Stimulated activated CD8-positive, alpha-beta memory T cell treated with anti-CD3 and anti-CD28 coated beads, Interleukin-7, amount 100 ng/mL, for 24 hours (primary cell): ENCODE data around the gene FYB2.
A peak's percentile ranks its signal among the peaks of the same experiment; 100 is the strongest.

Experiments used
- DNase-seq: peaks from one replicate; pipeline ENCODE4 v3.0.0-alpha.2; 2020; ENCODE audit warnings: low read depth

FYB2 gene

DNA sequence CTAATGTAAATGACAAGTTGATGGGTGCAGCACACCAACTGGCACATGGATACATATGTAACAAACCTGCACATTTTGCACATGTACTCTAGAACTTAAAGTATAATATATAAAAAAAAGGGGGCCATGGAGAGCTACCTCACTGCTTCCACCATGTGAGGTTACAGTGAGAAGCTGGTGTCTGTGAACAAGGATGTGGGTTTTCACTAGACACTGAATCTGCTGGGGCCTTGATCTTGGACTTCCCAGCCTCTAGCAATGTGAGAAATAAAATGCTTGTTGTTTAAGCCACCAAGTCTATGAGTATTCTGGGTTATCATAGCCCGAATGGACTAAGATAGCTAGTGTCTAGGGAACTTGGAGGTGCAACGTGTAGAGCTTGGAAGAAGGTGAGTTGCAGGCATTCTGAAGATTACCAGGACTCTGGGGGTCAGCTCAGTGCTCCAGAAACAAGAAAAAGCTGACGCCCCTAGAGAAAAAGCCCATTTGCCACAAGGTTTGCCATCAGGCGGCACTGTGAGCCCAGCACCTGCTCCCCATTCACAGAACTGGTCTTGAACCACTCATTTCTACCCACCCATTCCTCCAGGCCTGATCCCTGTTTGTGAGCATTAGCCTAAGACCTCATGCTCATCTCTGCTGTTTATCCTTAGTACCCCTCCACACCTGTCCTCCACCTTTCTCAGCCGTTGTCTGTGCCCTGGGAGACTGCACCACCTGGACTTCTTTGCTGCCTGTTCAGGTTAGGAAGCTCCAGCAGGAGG is 15.1 kb upstream of the FYB2 start:
- no peak for DNase-seq

DNA sequence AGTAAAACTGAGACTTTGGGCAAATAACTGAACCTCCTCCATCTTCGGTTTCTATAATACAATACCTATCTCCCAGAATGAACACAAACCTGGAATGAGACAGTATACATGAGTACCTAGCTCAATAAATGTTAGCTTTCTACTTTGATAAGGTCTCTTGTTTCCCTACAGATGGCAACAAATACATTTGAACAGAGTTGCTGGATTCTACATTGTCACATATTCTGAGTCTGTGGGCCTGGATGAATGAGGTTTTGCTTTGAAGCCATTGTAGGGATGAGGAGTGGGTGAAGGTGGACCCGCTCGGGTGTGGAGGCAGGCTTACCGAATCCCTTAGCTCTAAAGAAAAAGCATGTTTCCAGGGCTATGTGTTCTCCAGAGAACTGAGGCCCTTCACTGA is 13.9 kb upstream of the FYB2 start:
- DNase-seq: no peak

DNA sequence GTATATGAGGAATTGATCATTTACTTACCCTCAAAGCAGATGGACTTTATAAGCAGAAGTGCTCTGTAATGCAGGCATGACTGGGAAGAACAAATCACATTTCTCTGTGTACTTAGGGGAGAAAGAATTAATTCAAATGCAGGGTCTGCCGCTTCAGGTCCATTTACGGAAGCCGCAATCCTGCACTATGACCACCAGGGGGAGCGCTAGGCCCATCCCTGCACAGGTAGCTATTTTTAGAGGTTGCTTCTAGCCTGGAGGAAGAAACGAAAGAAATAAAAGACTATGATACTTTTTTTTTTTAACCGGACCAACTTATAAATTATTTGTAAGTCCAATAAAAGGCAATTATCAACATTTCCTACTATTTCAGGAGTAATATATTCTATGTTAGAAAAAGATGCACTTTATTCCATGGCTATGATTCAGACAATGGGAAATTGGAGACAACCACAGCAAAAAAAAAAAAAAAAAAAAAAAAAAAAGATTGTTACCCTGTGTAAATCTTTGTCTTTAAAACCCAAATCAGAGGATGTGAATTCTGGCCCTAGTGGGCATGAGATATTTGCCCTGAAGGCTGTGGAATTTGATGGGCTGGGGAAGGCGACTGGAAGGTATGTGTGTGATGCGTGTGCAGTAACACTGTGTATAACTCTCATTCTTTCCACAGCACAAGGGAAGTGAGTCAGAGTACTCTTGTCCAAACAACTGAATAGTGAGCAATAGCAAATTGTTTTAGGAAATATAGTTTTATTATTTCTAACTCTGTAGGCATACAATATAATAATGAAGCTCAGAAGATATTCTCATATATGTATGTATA is 12.9 kb upstream of the FYB2 start:
- peak; percentile 44 for DNase-seq

DNA sequence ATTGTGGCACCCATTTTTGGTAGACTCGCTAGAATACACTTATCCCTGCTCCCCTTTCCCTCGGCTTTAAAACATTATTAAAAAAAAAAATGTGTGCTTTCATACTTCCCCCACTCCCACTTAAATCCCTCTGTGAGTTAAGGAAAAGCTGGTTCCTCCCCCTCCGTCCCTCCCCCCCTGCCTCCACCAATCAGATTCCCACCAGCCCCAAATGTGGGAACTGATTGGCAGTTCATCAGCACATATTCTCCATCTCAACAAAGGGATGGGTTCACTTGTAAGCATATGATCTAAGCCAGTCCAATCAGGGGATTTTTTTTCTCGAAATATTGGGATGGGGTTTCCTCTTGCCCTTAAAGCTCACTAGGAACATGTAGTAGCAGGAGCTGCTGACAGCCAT is 10.8 kb upstream of the FYB2 start:
- DNase-seq: no peak

DNA sequence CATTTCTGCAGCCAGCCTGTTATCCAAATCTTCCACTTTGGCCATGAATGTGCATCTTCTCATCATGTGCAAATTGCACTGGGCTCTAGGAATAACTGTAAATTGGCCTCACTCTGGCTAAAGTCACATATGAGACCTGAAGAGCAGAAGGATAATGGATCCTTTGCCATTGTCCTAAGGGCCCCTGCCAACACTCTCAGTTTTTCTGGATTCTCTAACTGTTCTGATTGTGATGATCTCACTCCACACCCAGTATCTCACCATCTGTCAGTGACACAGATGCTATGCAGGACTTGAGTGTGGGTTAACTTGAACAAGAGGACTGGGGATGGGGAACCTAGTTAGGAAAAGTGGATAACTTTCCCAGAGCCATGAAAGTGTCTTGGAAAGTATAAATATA is 8.5 kb upstream of the FYB2 start:
- DNase-seq: no peak

DNA sequence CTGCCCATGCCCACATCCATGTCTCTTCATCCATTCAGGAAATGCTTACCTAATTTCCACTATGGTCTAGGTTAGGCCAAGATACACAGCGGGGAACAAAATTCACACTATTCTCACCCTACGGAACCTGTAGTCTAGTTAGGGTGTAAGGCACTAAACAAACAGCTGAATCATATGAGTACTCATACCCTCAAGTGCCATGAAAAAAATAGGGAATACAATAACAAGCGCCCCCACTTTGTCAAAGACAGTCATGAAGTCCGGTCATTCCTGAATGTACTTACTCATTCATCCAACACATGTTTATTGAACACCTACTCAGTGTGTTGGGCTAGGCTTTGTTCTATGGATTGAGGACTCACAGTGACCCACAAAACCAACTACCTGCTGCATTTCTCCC is 6.2 kb upstream of the FYB2 start:
- no peak for DNase-seq

DNA sequence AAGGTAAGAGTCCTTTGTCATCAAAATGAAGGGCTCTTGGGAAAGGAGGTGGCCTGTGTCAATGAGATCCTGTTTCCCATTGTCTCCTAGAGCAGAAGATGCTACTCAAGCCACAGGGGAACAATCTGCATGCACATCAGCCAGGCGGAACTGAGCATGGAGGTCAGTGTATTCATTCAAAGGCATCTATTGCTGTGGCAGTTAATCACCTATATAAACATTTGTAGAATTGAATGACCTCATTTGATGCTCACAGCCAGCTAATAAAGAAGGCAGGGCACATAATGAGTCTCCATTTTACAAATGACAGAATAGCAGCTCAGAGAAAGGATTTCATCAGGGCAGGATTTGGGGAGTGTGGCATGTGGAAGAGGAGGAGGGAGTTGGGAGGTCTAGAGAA is 5.7 kb upstream of the FYB2 start:
- DNase-seq: no peak

DNA sequence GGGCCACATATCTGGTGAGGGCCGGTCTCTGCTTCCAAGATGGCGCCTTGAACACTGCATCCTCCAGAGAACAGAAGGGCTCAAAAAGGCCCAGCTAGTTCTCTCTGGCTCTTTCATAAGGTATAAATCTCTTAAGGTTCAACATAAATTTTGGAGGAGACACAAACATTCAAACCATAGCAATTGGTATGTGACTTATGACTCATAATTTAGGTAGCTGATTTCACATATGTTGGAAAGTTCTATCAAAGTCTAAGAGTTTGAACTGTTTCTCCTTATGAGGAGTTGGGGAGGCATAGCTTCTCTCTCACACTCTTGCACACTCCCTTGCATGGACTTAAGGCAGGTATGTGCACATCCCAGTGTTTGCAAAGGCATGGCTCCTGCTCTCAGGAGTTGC is 5.1 kb upstream of the FYB2 start:
- no peak for DNase-seq

DNA sequence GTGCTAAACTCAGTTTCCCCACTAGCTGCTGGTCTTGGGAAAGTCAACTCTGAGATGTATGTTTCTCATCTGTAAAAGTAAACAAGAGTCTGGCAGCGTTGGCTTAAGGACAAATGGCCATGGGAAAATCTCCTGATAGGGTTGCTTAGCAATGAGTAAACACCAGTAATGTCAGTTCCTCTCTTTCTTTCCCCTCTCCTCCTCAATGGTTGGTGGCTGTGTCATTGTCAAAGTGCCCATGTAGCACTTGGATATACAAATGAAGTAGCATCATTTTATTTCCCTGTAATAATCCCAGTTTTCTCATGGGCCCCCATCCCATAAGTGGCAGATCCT is 2.2 kb upstream of the FYB2 start:
- DNase-seq: no peak

DNA sequence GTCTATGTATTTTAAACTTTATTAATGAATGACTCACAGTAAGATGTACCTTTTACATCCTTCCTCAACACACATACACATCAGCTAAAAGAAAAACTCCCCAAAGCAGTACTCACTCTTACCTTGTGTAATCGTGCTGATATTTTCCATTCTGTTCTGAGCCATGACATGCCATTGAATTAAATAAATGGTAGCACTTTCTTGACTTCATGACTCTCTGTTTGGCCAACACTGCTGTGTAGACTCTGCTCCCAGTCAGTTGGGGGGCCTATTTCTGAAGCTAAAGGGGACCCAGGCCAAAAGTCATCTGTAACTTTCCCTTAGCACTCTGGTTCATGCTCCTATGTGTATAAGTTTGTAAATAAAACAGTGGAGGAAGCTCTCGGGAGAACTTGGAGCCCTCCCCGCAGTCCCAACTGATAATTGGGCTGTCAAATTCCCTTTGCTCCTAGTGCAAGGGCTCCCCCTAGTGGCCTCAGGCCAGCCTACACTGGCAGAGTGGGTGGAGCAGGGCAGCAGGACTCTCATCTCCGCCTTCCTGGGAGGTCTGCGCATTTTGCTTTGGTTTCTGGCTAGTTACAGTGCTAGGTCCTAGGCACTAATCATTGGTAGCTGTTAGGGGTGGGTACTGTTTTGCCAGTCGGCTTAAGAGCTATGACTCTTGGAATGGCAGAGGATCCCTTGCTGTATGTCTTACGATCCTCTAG is 1.7 kb upstream of the FYB2 start:
- DNase-seq: peak; percentile 55

DNA sequence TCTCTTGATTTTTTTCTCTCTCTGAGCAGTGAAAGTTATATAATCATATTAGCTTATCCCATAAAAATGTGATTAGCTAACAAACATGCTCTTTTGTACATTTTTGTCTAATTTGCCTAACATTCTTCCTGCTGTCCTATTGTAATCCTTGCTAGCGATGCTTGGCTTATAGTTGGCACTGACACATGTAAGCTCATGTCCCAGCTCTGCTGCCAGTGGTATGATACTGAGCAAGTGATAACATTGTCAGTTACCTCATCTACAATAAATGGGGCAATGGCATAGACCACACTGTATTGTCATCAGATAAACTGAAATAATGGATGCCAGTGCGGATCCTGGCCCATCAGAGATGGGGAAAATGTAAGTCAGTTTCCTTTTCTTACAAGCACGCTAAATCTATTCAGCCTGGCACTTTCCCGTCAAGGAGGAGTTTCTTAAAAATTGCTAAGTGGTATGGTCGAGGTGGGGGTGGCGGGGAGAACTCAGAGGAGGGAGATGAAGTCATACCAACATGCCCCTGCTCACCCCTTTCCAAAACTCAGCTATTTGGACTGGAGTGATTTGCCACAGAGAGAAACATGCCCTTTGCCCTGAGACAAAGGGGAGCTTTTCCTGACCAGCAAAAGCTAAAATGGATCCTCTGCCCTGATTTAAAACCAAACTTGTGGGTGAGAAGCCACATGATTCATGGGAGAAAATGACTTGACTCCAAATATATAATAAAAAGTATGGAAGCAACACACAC is 1.3 kb downstream of the FYB2 start:
- DNase-seq: no peak

DNA sequence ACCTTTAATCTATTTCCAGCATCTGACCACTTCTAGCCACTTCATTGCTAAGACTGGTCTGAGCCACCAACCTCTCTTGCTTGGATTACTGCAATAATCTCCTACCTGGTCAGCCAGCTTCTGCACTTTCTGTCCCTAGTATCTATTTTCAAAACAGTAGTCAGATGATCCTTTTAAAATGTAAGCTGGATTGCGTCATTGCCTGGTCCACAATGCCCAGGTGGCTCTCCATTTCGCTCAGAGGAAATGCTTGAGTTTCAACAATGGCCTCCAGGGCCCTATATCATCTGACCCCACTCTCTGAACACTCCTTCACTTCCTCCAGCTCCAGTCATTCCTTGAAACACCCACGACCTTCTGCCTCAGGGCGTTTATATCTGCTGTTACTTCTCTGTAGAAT is 2.3 kb downstream of the FYB2 start:
- DNase-seq: no peak

DNA sequence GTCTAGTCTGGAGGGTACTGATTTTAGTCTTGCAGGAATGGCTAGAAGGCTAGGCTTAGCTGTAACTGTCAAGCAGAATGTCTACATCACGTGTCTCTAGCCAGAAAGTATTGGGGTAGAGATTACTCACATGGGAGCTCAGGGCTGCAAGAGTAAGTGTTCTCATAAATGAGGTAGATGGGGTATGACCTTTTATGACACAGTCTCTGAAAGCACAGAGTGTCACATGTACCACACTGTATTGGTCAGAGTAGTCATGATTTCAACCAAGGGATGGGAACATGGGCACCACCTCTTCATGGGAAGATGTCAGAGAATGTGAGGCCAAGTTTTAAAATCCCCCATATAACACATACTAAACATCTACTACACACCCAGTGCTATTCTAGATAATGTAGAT is 2.9 kb downstream of the FYB2 start:
- no peak for DNase-seq

DNA sequence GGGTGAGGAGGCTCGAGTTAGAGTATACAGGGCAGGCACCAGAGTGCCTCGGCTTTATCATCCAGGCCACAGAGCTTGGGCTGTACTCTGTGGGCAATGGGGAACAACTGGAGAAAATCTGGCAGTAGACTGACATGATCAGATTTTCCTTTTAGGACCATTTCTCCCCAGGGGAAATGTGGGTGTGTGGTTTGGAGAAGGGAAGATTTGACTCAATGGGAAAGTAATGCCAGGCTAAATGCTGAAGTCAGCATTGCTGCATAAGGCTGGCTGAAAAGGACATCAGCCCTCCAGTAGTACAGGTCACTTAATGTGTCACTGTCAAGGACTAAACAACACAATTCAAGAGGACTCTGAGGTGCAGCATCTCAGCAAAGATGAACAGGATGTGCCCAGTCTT is 5.0 kb downstream of the FYB2 start:
- no peak for DNase-seq

DNA sequence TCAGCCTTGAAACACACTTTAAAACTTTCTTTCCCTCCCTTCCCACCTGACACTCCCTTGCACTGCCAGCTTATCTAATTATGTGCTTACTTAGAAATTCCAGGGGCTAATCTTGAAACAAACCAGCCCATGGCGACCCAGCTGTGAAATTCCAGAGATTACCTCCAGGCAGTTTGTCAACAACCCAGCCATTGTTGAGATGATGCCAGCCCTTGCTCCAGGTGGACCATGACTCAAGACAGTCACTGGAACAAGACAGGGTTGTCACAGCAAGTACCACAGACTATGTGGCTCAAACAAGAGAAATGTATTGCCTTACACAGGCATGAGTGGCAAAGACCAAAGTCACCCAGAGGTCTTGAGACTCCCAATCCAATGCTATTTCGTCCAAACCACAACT is 7.9 kb downstream of the FYB2 start:
- DNase-seq: no peak

DNA sequence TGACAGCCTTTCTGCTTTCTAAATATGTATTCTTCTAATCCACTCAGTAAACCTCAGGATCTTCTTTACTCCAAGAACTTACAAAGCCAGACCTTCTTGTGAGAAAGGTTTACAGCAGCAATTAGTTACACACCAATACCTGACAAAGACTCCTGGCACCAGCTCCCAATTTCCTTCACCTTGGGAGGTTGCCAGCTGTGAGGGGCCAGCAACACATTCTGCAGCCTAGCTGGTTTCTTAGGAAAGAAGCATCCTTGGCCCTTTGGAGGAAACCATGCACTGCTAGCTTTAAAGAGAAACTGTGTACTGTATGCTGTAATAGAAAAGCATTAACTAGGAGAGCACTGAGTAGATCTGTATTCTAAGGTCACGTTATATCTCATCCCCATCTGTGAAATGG is 10.8 kb downstream of the FYB2 start:
- DNase-seq: no peak

DNA sequence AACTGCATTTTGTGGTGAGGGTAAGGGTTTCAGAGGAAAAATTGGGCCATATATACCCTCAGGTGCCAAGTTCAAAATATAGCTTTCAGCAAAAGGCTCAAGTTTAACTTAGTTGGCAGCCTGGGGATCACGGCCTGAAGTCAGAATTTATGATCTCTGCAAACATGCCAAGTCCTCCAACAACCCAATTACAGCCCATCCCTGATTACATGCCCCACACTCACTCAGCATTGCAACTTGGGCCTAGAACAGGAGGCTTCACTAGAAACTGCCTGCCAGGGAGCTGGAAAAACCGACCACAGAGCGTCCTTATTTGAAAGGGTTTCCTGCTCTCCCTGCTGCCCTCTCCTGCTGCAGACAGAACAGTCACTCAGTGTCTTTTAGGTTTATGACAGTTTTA is 12.4 kb downstream of the FYB2 start:
- no peak for DNase-seq

DNA sequence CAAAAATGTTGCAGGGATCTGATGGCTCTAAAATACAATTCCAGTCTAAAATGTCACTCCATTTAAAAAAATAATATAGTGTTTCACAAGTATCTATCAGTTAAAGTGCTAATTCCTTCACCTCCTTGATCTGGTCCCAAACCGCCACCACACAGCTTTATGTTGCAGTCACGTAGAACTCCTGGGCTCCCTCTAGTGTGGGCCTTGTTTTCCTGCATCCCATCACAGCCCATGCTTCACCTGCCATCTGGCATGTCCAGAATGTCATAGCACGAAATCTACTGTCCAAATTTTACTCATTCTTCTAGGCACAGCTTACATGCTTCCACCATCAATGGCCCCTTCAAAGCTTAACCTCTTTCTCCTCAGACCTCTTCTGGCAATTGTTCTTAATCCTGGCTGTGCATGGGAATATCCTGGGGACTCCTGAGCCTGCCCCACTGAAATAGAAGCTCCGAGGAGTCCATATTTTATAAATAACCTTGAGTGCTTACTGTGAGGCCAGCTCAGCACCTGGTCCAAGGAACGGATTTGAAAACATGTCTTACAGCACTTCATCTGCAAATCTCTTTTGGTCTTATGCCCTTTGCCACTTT is 15.5 kb downstream of the FYB2 start:
- DNase-seq: no peak

DNA sequence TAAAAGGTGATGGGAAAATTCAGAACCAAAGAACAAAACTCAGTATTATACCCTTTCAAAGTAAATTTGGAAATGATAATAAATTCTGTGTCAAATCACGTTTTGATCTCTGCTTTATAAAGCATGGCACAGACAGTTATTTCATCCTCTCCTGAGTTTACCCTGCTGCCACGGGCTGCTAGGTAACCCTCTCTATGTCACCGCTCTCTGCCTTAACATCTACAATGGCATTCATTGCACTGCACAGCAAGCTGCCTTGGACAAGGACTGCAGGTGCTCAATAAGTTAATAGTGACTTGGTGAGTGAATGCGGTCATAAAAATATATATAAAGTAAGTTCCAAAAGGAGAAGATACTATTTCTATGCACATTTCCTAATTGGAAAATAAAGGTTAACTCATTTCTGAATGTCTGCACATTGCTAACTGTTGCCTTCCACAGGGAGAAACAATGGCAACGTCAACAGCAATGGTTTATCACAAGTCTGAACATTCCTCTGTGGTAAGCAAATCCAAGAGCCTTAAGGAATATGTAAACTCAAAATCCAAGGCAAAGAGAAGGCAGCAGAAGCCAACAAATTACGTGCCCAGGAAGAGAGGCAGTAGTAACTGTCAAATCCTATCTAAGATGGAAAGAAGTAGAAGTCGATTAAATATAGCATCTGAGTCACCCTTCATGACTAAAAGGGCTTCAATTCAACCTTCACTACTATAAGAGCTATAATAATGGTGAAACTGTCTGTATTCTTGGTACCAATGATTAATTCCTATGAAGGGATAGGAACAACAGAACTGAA is 19.4 kb downstream of the FYB2 start:
- no peak for DNase-seq

DNA sequence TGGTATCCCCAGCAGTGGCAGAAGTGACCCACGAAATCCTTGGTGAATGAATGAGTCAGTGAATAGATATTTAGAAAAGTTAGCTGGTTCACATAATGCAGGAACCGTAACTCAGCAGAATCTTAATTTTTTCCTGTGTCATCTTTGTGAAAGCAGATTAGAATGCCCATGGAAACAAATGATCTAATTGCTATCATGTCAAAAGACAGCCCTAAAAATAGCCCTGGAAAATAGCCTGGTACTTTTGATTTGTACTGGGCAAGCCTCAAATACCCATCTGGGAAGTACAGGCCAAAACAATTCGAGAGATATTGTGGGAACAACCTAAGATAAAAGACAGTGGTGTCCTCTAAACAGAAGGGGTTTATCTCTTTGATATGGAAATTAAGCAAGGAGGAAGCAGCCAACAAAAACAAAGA is 21.1 kb downstream of the FYB2 start:
- DNase-seq: no peak

DNA sequence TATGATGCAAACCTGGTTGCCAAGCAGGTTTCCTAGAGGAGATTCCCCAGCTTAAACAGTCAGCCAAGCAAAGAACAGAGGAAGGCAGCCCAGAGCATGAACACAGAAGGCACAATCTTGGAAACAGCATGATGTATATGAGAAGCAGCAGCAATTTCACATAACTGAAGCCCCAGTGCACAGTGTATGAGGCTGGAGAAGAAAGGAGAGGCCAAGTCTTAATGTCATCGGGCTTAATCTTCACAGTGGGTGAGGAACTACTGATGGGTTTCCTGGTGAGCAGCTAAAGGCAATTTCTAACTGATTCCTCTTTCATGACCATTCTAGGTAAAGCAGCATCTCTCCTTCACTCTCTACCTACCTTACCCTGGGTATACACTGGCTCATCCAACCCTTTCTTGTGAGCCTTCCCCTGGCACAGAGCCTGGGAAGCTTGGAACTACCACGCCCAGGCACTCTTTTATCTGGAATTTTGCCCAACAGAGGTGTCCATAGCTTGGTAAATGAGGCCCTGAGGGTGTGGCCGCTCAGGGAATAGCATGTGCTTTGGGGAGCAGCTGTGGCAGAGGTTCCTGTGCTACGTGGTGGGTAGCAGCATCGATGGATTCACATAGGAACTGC is 22.0 kb downstream of the FYB2 start:
- DNase-seq: no peak
